C1 segment of cervical spinal cord (tissue), 14 donors: ENCODE measurements around the gene FGL2.
A peak's percentile ranks its signal among the peaks of the same experiment; 100 is the strongest.
"Not testable (repeated sequence)": the region's sequence is repeated elsewhere in the genome, so short reads cannot be mapped to it uniquely, and the experiment has no call there.

Experiments
- DNase-seq, 14 donors: peaks; one replicate each; lab custom pipeline; 2025; lab: John Stamatoyannopoulos, UW

Gene FGL2

GRCh38 chr7:77199013-77199966 lies at the start of gene FGL2:
TSS of gene FGL2 (minus strand) at chr7:77199819. CDS start at chr7:77199793, 26 bp downstream.
- DNase-seq = peak in 5 of 14 donors; percentile 10 to 41 (median 25)

- DNase-seq = no peak
These were observed 48.5 kb upstream of the FGL2 start for GRCh38 chr7:77248154-77248553.

- DNase-seq = peak in 4 of 14 donors; percentile 22 to 30 (median 25)
These were observed 47.7 kb upstream of the FGL2 start for GRCh38 chr7:77247206-77247850.

- no peak for DNase-seq
These were observed 46.5 kb upstream of the FGL2 start for GRCh38 chr7:77246026-77246640.

- DNase-seq = no peak
These were observed 45.6 kb upstream of the FGL2 start for GRCh38 chr7:77245015-77245755.

GRCh38 chr7:77244222-77244934 lies 44.8 kb upstream of the FGL2 start:
- no peak for DNase-seq

GRCh38 chr7:77242554-77242953 lies 42.9 kb upstream of the FGL2 start:
- DNase-seq = no peak

- DNase-seq = no peak
These were observed 42.4 kb upstream of the FGL2 start for GRCh38 chr7:77242068-77242467.

- no peak for DNase-seq
These were observed 39.9 kb upstream of the FGL2 start for GRCh38 chr7:77239471-77239870.

GRCh38 chr7:77238703-77239136 lies 39.1 kb upstream of the FGL2 start:
- peak in 2 of 14 donors; percentile 16 to 18 for DNase-seq

- DNase-seq = no peak
These were observed 35.7 kb upstream of the FGL2 start for GRCh38 chr7:77235276-77235675.

- no peak for DNase-seq
These were observed 32.8 kb upstream of the FGL2 start for GRCh38 chr7:77232467-77232866.

- not testable (repeated sequence) for DNase-seq
These were observed 29.2 kb upstream of the FGL2 start for GRCh38 chr7:77228795-77229194.

GRCh38 chr7:77226357-77226839 lies 26.8 kb upstream of the FGL2 start:
- DNase-seq = no peak

GRCh38 chr7:77223261-77223660 lies 23.6 kb upstream of the FGL2 start:
- DNase-seq = no peak

- no peak for DNase-seq
These were observed 23.2 kb upstream of the FGL2 start for GRCh38 chr7:77222819-77223218.

- no peak for DNase-seq
These were observed 22.4 kb upstream of the FGL2 start for GRCh38 chr7:77222065-77222464.

GRCh38 chr7:77219701-77220331 lies 20.2 kb upstream of the FGL2 start:
- not testable (repeated sequence) for DNase-seq

GRCh38 chr7:77217474-77218185 lies 18.0 kb upstream of the FGL2 start:
- no peak for DNase-seq
